ENCODE measurements around the gene CFAP100. TPM values are rescaled to one million over a fixed set of nuclear protein-coding genes. Genes with fewer than 3 reads are reported as not detected.

CFAP100 gene
- total RNA-seq, 1 donor from 2014 or later, result not detected

- peaks cover 33% of the 10 kb centered on the region for H3K4me1 Mint-ChIP-seq
- Histone ChIP-seq H3K4me3 (no peak overlapping the region), H4K20me1 (ENCODE audit: low read depth) (no peaks in the 10 kb centered on the region), H3K9ac (no peak overlapping the region), H3K36me3 (no peaks in the 10 kb centered on the region), H3K4me1 (no peaks in the 10 kb centered on the region), H2AFZ (replicated peaks) (no peak overlapping the region), H3K27ac (no peak overlapping the region), H3K27me3 (no peaks in the 10 kb centered on the region), H3F3A (ENCODE audit: low read depth) (no peaks in the 10 kb centered on the region), H3K4me2 (no peak overlapping the region), H3K79me2 (ENCODE audit: low read depth) (no peaks in the 10 kb centered on the region), H3K9me3 (ENCODE audit: low read depth) (no peaks in the 10 kb centered on the region)
- H3K36me3 Mint-ChIP-seq, result no peaks in the 10 kb centered on the region
- TF ChIP-seq EZH2 (IDR thresholded peaks at IDR 0.05) (no peak), EZH2phosphoT487 (IDR thresholded peaks at IDR 0.05) (no peak), CTCF (IDR thresholded peaks at IDR 0.05) (no peak)
- H3K27ac Mint-ChIP-seq, result no peak overlapping the region
- DNase-seq (ENCODE audit: low spot score), result no peak
- H3K27me3 Mint-ChIP-seq (ENCODE audit: insufficient read depth, low read depth), result peaks cover 7% of the 10 kb centered on the region
- no peaks in the 10 kb centered on the region for H3K9me3 Mint-ChIP-seq
- H3K4me3 Mint-ChIP-seq, result no peak overlapping the region
Observed at GRCh38 chr3:126483321-126483761, 88.6 kb downstream of the CFAP100 start.

DNA sequence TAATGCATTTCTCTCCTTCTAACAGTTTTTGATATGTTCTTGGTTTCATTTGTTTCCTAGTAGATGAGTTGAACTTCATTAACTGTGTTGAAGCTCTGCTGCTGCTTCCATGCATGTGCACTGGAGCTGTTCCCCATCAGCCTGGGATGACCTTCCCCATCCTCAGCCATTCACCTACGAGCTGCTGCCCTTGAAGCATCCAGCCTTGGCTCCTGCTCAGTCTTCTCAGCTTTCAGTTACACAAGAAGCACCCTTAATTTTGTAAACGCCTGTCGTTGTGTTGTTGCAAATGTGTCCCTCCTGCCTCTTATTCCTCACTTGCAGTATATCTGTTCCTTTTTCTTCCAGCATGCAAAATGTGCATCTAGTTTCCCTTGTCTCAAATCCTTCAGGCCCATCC, 89.4 kb downstream of the CFAP100 start:
- Histone ChIP-seq H3K9ac (no peak overlapping the region), H3K27ac (no peak overlapping the region), H3K79me2 (ENCODE audit: low read depth) (no peaks in the 10 kb centered on the region), H2AFZ (replicated peaks) (no peak overlapping the region), H3K27me3 (no peaks in the 10 kb centered on the region), H3F3A (ENCODE audit: low read depth) (no peaks in the 10 kb centered on the region), H3K9me3 (ENCODE audit: low read depth) (no peaks in the 10 kb centered on the region), H3K4me3 (no peak overlapping the region), H3K4me1 (no peaks in the 10 kb centered on the region), H3K4me2 (no peak overlapping the region), H3K36me3 (no peaks in the 10 kb centered on the region), H4K20me1 (ENCODE audit: low read depth) (no peaks in the 10 kb centered on the region)
- TF ChIP-seq CTCF (IDR thresholded peaks at IDR 0.05) (no peak), EZH2 (IDR thresholded peaks at IDR 0.05) (no peak), EZH2phosphoT487 (IDR thresholded peaks at IDR 0.05) (no peak)
- H3K27ac Mint-ChIP-seq, result no peak overlapping the region
- H3K27me3 Mint-ChIP-seq (ENCODE audit: insufficient read depth, low read depth), result peaks cover 8% of the 10 kb centered on the region
- H3K9me3 Mint-ChIP-seq, result no peaks in the 10 kb centered on the region
- no peak for DNase-seq (ENCODE audit: low spot score)
- no peak overlapping the region for H3K4me3 Mint-ChIP-seq
- H3K4me1 Mint-ChIP-seq, result peaks cover 31% of the 10 kb centered on the region
- no peaks in the 10 kb centered on the region for H3K36me3 Mint-ChIP-seq

DNA sequence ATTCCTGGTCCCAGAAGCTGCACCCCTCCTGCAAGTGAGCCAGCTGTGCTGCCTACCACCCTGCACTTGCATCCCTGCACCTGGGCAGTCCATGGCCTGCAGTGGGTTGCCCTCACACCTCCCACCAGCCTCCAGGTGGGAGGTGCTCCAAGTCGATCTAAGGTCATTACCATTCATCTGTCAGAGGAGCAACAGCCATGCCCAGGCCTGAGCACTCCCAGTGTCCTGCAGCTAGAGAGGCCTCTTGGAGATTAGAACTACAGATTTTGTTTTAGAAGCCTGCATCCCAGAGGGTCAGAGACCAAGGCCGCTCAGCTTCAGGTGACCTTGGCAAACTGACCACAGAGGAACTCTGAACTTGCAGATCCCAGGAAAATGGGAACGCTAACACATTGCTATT, 90.0 kb downstream of the CFAP100 start:
- Histone ChIP-seq H3K36me3 (no peaks in the 10 kb centered on the region), H3K9ac (no peak overlapping the region), H3K4me1 (no peaks in the 10 kb centered on the region), H3K27me3 (no peaks in the 10 kb centered on the region), H3K9me3 (ENCODE audit: low read depth) (no peaks in the 10 kb centered on the region), H3K4me2 (no peak overlapping the region), H3K79me2 (ENCODE audit: low read depth) (no peaks in the 10 kb centered on the region), H3K4me3 (no peak overlapping the region), H4K20me1 (ENCODE audit: low read depth) (no peaks in the 10 kb centered on the region), H3F3A (ENCODE audit: low read depth) (no peaks in the 10 kb centered on the region), H2AFZ (replicated peaks) (no peak overlapping the region), H3K27ac (no peak overlapping the region)
- no peaks in the 10 kb centered on the region for H3K9me3 Mint-ChIP-seq
- H3K27me3 Mint-ChIP-seq (ENCODE audit: insufficient read depth, low read depth), result peaks cover 12% of the 10 kb centered on the region
- H3K4me3 Mint-ChIP-seq, result peak overlapping the region; percentile 54
- H3K27ac Mint-ChIP-seq, result peak overlapping the region; percentile 57
- no peak for DNase-seq (ENCODE audit: low spot score)
- TF ChIP-seq CTCF (IDR thresholded peaks at IDR 0.05), result no peak
- no peaks in the 10 kb centered on the region for H3K36me3 Mint-ChIP-seq
- peaks cover 31% of the 10 kb centered on the region for H3K4me1 Mint-ChIP-seq

Data from neural progenitor cell (in vitro differentiated cells).